ENCODE measurements around the gene MYDGF.
"Not testable (repeated sequence)": the region's sequence is repeated elsewhere in the genome, so short reads cannot be mapped to it uniquely, and the experiment has no call there.

The MYDGF gene

GRCh38 chr19:4669723-4670480, at the start of gene MYDGF:
Gene MYDGF (minus strand): TSS chr19:4670342. CDS start chr19:4670334, 8 bp downstream.
- DNase-seq, result peak; percentile 96

GRCh38 chr19:4719499-4719866, 49.3 kb upstream of the MYDGF start:
- DNase-seq, result no peak

- DNase-seq, result no peak
These were observed 48.0 kb upstream of the MYDGF start for GRCh38 chr19:4717966-4718701.

GRCh38 chr19:4717191-4717965, 47.2 kb upstream of the MYDGF start:
- DNase-seq, result no peak

GRCh38 chr19:4715529-4716221, 45.5 kb upstream of the MYDGF start:
- no peak for DNase-seq

GRCh38 chr19:4715178-4715528, 45.0 kb upstream of the MYDGF start:
- not testable (repeated sequence) for DNase-seq

GRCh38 chr19:4714016-4714415, 43.9 kb upstream of the MYDGF start:
- DNase-seq, result no peak

- no peak for DNase-seq
These were observed 43.3 kb upstream of the MYDGF start for GRCh38 chr19:4713384-4713951.

- no peak for DNase-seq
These were observed 42.6 kb upstream of the MYDGF start for GRCh38 chr19:4712771-4713170.

GRCh38 chr19:4711211-4711610, 41.1 kb upstream of the MYDGF start:
- DNase-seq, result no peak

GRCh38 chr19:4710281-4710600, 40.1 kb upstream of the MYDGF start:
- DNase-seq, result no peak

- no peak for DNase-seq
These were observed 39.5 kb upstream of the MYDGF start for GRCh38 chr19:4709440-4710280.

GRCh38 chr19:4707956-4708650, 38.0 kb upstream of the MYDGF start:
- DNase-seq, result no peak

- no peak for DNase-seq
These were observed 37.2 kb upstream of the MYDGF start for GRCh38 chr19:4707322-4707721.

- DNase-seq, result no peak
These were observed 35.4 kb upstream of the MYDGF start for GRCh38 chr19:4705413-4706131.

GRCh38 chr19:4704317-4704673, 34.2 kb upstream of the MYDGF start:
- DNase-seq, result no peak

- no peak for DNase-seq
These were observed 33.7 kb upstream of the MYDGF start for GRCh38 chr19:4703671-4704316.

- DNase-seq, result no peak
These were observed 32.6 kb upstream of the MYDGF start for GRCh38 chr19:4702764-4703163.

GRCh38 chr19:4701557-4701956, 31.4 kb upstream of the MYDGF start:
- DNase-seq, result no peak

GRCh38 chr19:4700693-4700970, 30.5 kb upstream of the MYDGF start:
- DNase-seq, result no peak
